Uterus (tissue), 4 donors: ENCODE measurements around the gene CD300H. TPM values are rescaled to one million over a fixed set of nuclear protein-coding genes. Genes with fewer than 3 reads are reported as not detected.

Experiments
- DNase-seq, 2 donors: peaks; one replicate each; pipeline ENCODE4 v3.0.0-alpha.2; 2019 to 2020
- H3K27ac ChIP-seq, 2 donors: fragments of 200-600 bp; sonication (generic); 1 replicate in 1 of 2; 2 replicates in 1 of 2; pipeline ENCODE4 v1.5.1; 2016 to 2018
- H3K27me3 ChIP-seq, 2 donors: fragments of 200-600 bp; sonication (generic); one replicate each; pipeline ENCODE4 v1.5.1; 2018 to 2019; ENCODE audit warnings: control low read depth in 1 of 2
- H3K36me3 ChIP-seq, 2 donors: fragments of 200-600 bp; sonication (generic); one replicate each; pipeline ENCODE4 v1.5.1; 2019; ENCODE audit warnings: control low read depth in 1 of 2
- H3K4me1 ChIP-seq, 2 donors: fragments of 200-600 bp; sonication (generic); one replicate each; pipeline ENCODE4 v1.5.1; 2018 to 2019; ENCODE audit warnings: control low read depth in 1 of 2
- H3K4me3 ChIP-seq, 2 donors: fragments of 200-600 bp; sonication (generic); 1 replicate in 1 of 2; 2 replicates in 1 of 2; pipeline ENCODE4 v1.5.1; 2018 to 2019; ENCODE audit warnings: mild to moderate bottlenecking in 1 of 2
- H3K9me3 ChIP-seq, 2 donors: fragments of 200-600 bp; sonication (generic); one replicate each; pipeline ENCODE4 v1.5.1; 2019; ENCODE audit warnings: control low read depth in 1 of 2
- CTCF ChIP-seq, 4 experiments: fragments of 200-600 bp in 2 of 4; fragments of 450-650 bp in 2 of 4; sonication (generic) in 2 of 4; IDR thresholded peaks; one replicate each; pipeline ENCODE4 v1.5.1; 2016 to 2019; ENCODE audit warnings: antibody characterized with exemption in 4 of 4, mild to moderate bottlenecking in 2 of 4, moderate library complexity in 1 of 4
- POLR2A ChIP-seq, 2 donors: fragments of 450-650 bp; IDR thresholded peaks; one replicate each; pipeline ENCODE4 v1.6.1; 2016; ENCODE audit warnings: antibody characterized with exemption in 2 of 2, mild to moderate bottlenecking in 1 of 2, moderate library complexity in 1 of 2
- intact Hi-C: fragments of 100-400 bp; cut with DNase I; formaldehyde crosslinking; loops from one replicate; pipeline ENCODE4 v1.15.1; 2023; ENCODE audit warnings: low total_unique reads
- total RNA-seq, 4 donors: library from RNA; depleted of rRNA in 3 of 4; stranded (reverse); fragments of >200 nt in 3 of 4; gene quantifications; one replicate each; pipeline versions ENCODE4 v1.1.0 to v1.2.4, GENCODE V29; 2014 to 2023
- donor health status: DM: yes; HTN: yes; CAD: no.

CD300H gene
- total RNA-seq, 4 donors from 2014 or later = not detected

- intact Hi-C loops = no loop called here
- no peak for TF ChIP-seq POLR2A (IDR thresholded peaks at IDR 0.05)
- no peak for TF ChIP-seq CTCF (IDR thresholded peaks at IDR 0.05)
- H3K9me3 ChIP-seq = no peaks in the 10 kb centered on the region
- no peak overlapping the region for H3K27ac ChIP-seq
- H3K36me3 ChIP-seq = no peaks in the 10 kb centered on the region
- no peak for DNase-seq
- no peaks in the 10 kb centered on the region for H3K27me3 ChIP-seq
- no peaks in the 10 kb centered on the region for H3K4me1 ChIP-seq
- H3K4me3 ChIP-seq = no peak overlapping the region
Observed at GRCh38 chr17:74603746-74604145, 36.4 kb upstream of the CD300H start.

- Histone ChIP-seq H3K36me3 (no peaks in the 10 kb centered on the region), H3K9me3 (no peaks in the 10 kb centered on the region), H3K27me3 (no peaks in the 10 kb centered on the region), H3K4me3 (no peak overlapping the region), H3K27ac (no peak overlapping the region), H3K4me1 (no peaks in the 10 kb centered on the region)
- TF ChIP-seq CTCF (IDR thresholded peaks at IDR 0.05) (no peak), POLR2A (IDR thresholded peaks at IDR 0.05) (no peak)
- DNase-seq = no peak
- intact Hi-C loops = no loop called here
Observed at GRCh38 chr17:74603037-74603635, 35.8 kb upstream of the CD300H start.

GRCh38 chr17:74601944-74602572, 34.7 kb upstream of the CD300H start:
- H3K36me3 ChIP-seq = no peaks in the 10 kb centered on the region
- no peak overlapping the region for H3K4me3 ChIP-seq
- no peak overlapping the region for H3K27ac ChIP-seq
- H3K4me1 ChIP-seq = no peaks in the 10 kb centered on the region
- H3K9me3 ChIP-seq = no peaks in the 10 kb centered on the region
- H3K27me3 ChIP-seq = no peaks in the 10 kb centered on the region
- TF ChIP-seq POLR2A (IDR thresholded peaks at IDR 0.05) = no peak
- no peak for TF ChIP-seq CTCF (IDR thresholded peaks at IDR 0.05)
- intact Hi-C loops = no loop called here
- DNase-seq = no peak

- H3K27me3 ChIP-seq = no peaks in the 10 kb centered on the region
- TF ChIP-seq POLR2A (IDR thresholded peaks at IDR 0.05) (no peak), CTCF (IDR thresholded peaks at IDR 0.05) (no peak)
- no peaks in the 10 kb centered on the region for H3K9me3 ChIP-seq
- H3K4me1 ChIP-seq = no peaks in the 10 kb centered on the region
- no peak overlapping the region for H3K4me3 ChIP-seq
- no peak overlapping the region for H3K27ac ChIP-seq
- intact Hi-C loops = no loop called here
- no peaks in the 10 kb centered on the region for H3K36me3 ChIP-seq
- DNase-seq = no peak
Observed at GRCh38 chr17:74599448-74599939, 32.2 kb upstream of the CD300H start.

DNA sequence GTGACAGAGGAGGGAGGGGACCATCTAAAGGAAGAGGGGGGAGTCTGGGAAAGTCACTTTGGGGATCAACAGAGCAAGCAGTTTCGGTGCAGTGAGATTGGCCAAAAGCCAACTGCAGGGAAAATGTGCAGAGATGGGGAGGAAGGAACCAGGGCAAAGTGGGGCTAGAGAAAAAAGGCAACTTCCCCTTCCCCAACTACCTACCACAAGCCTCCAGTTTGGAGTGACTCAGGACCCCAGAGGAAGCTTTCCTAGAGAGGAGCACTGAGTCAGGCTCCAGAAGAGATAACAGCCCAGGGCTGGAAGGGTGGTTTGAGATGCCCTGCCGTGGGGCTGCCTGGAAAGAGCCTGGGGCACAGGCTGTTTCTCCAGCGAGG, 31.7 kb upstream of the CD300H start:
- no peak for DNase-seq

More for the DNA sequence above, 31.7 kb upstream of the CD300H start:
- Histone ChIP-seq H3K4me1 (no peaks in the 10 kb centered on the region), H3K9me3 (no peaks in the 10 kb centered on the region), H3K36me3 (no peaks in the 10 kb centered on the region), H3K4me3 (no peak overlapping the region), H3K27me3 (no peaks in the 10 kb centered on the region), H3K27ac (no peak overlapping the region)
- no peak for TF ChIP-seq CTCF (IDR thresholded peaks at IDR 0.05)
- intact Hi-C loops = no loop called here
